Stimulated activated CD8-positive, alpha-beta memory T cell treated with anti-CD3 and anti-CD28 coated beads, Interleukin-4, amount 100 ng/mL, for 4 hours (primary cell): ENCODE data around the gene AMBP.

ENCODE experiments used
- DNase-seq, 2 donors: peaks; one replicate each; pipeline ENCODE4 v3.0.0-alpha.2; 2020; ENCODE audit warnings: low read depth in 2 of 2, low spot score in 1 of 2

Gene AMBP

GRCh38 chr9:114033397-114034103, 44.5 kb downstream of the AMBP start:
- no peak for DNase-seq

- DNase-seq: no peak
Observed at GRCh38 chr9:114031948-114032840, 45.9 kb downstream of the AMBP start.

GRCh38 chr9:114031037-114031630, 47.0 kb downstream of the AMBP start:
- DNase-seq: no peak

GRCh38 chr9:114030364-114030763, 47.7 kb downstream of the AMBP start:
- no peak for DNase-seq

- DNase-seq: no peak
Observed at GRCh38 chr9:114029311-114030170, 48.6 kb downstream of the AMBP start.

- no peak for DNase-seq
Observed at GRCh38 chr9:114028646-114029045, 49.5 kb downstream of the AMBP start.

- DNase-seq: no peak
Observed at GRCh38 chr9:114027863-114028465, 50.1 kb downstream of the AMBP start.

GRCh38 chr9:114027159-114027862, 50.8 kb downstream of the AMBP start:
- no peak for DNase-seq

- DNase-seq: no peak
Observed at GRCh38 chr9:114026335-114026734, 51.8 kb downstream of the AMBP start.

GRCh38 chr9:114025760-114026159, 52.3 kb downstream of the AMBP start:
- no peak for DNase-seq

GRCh38 chr9:114025196-114025753, 52.8 kb downstream of the AMBP start:
- no peak for DNase-seq

GRCh38 chr9:114023961-114024360, 54.1 kb downstream of the AMBP start:
- no peak for DNase-seq

- no peak for DNase-seq
Observed at GRCh38 chr9:114021578-114021977, 56.5 kb downstream of the AMBP start.

GRCh38 chr9:114017741-114018715, 60.1 kb downstream of the AMBP start:
- no peak for DNase-seq

GRCh38 chr9:114016629-114017423, 61.3 kb downstream of the AMBP start:
- DNase-seq: no peak

GRCh38 chr9:114016101-114016500, 62.0 kb downstream of the AMBP start:
- no peak for DNase-seq

- no peak for DNase-seq
Observed at GRCh38 chr9:114015607-114016006, 62.5 kb downstream of the AMBP start.

- no peak for DNase-seq
Observed at GRCh38 chr9:114014044-114014443, 64.1 kb downstream of the AMBP start.
